Right lobe of liver (tissue), 6 donors: ENCODE results near the gene USF2. TPM values are rescaled to one million over a fixed set of nuclear protein-coding genes. Genes with fewer than 3 reads are reported as not detected.
"Not testable (repeated sequence)": the region's sequence is repeated elsewhere in the genome, so short reads cannot be mapped to it uniquely, and the experiment has no call there.

Source experiments
- ATAC-seq, 4 donors: fragments of 200-7000 bp; cut with Tn5 transposase; one replicate each; pipeline ENCODE4 v1.9.1; 2020; ENCODE audit warnings: mild to moderate bottlenecking in 4 of 4, moderate library complexity in 4 of 4
- DNase-seq, 3 donors: peaks; one replicate each; pipeline ENCODE4 v3.0.0-alpha.2; 2020
- H3K27ac ChIP-seq, 3 donors: fragments of 200-600 bp; one replicate each; pipeline ENCODE4 v1.8.0; 2022
- H3K27me3 ChIP-seq, 2 donors: fragments of 200-600 bp; one replicate each; pipeline ENCODE4 v1.8.0; 2022
- H3K36me3 ChIP-seq, 4 donors: fragments of 200-600 bp; sonication (generic) in 1 of 4; one replicate each; pipeline versions ENCODE4 v1.5.1 to v1.8.0; 2017 to 2022; ENCODE audit warnings: control low read depth in 1 of 4
- H3K4me1 ChIP-seq, 4 donors: fragments of 200-600 bp; sonication (generic) in 1 of 4; one replicate each; pipeline versions ENCODE4 v1.5.1 to v1.8.0; 2017 to 2022; ENCODE audit warnings: control low read depth in 1 of 4
- H3K4me3 ChIP-seq, 3 donors: fragments of 200-600 bp; one replicate each; pipeline ENCODE4 v1.8.0; 2022
- H3K9me3 ChIP-seq, 4 donors: fragments of 200-600 bp; sonication (generic) in 1 of 4; one replicate each; pipeline versions ENCODE4 v1.5.1 to v1.8.0; 2017 to 2022; ENCODE audit warnings: control low read depth in 1 of 4
- CTCF ChIP-seq, 4 donors: fragments of 200-600 bp in 3 of 4; fragments of 450-650 bp in 1 of 4; IDR thresholded peaks; one replicate each; pipeline versions ENCODE4 v1.5.1 to v1.8.0; 2016 to 2022; ENCODE audit warnings: antibody characterized with exemption in 4 of 4, mild to moderate bottlenecking in 2 of 4
- POLR2A ChIP-seq: fragments of 450-650 bp; IDR thresholded peaks from one replicate; pipeline ENCODE4 v1.6.1; 2017; ENCODE audit warnings: antibody characterized with exemption, mild to moderate bottlenecking
- WGBS: methylation state at CpG from one replicate; pipeline ENCODE4 v1.1.6; 2018; ENCODE audit warnings: low coverage, low lambda C conversion rate; ENCODE audit not compliant: insufficient coverage; ENCODE audit errors: missing lambda C conversion rate; 5-methylcytosine and 5-hydroxymethylcytosine counted together
- intact Hi-C, 2 donors: fragments of 100-400 bp; cut with DNase I; formaldehyde crosslinking; loops; one replicate each; pipeline versions ENCODE4 v1.11.2 to v1.14.1; 2022
- total RNA-seq, 6 experiments: library from RNA; depleted of rRNA in 2 of 6; stranded (reverse); fragments of >200 nt in 2 of 6; fragmentation: NEBNext Ultra II Directional in 3 of 6; extraction: Animal tissue kit (Norgen Biotek cat#: 25700) in 3 of 6; gene quantifications; one replicate each; pipeline versions ENCODE4 v1.1.0 to v1.2.4, GENCODE V29; 2016 to 2023
- donor health status: DM: no; HTN: yes; CAD: no.
- donor health status: DM: no; HTN: no; CAD: no.
- donor health status: DM: no; HTN: no; CAD: no.
- donor health status: DM: no; HTN: yes; CAD: no.
- donor health status: DM: no; HTN: yes; CAD: no.

USF2 gene
- total RNA-seq, 6 experiments from 2014 or later, result 65.4 to 78.5 (median 75.7) TPM

GRCh38 chr19:35284153-35285094 lies 15.7 kb downstream of the USF2 start:
- no peaks in the 10 kb centered on the region for H3K36me3 ChIP-seq
- no peak overlapping the region for H3K27ac ChIP-seq
- no peaks in the 10 kb centered on the region for H3K9me3 ChIP-seq
- TF ChIP-seq CTCF (IDR thresholded peaks at IDR 0.05) (no peak), POLR2A (no peak)
- intact Hi-C loops, result no loop called here
- ATAC-seq, result peak in 2 of 4 donors; percentile 1
- DNase-seq, result no peak
- H3K27me3 ChIP-seq, result no peaks in the 10 kb centered on the region
- WGBS, result 63% methylated on average over 9 of the region's 17 CpGs
- peak overlapping the region in 2 of 3 donors; percentile 25 to 48 for H3K4me3 ChIP-seq
- H3K4me1 ChIP-seq, result peaks cover 0 to 31% (median 10%) of the 10 kb centered on the region in 4 donors

GRCh38 chr19:35285095-35285449 lies 16.3 kb downstream of the USF2 start:
- no peak overlapping the region for H3K4me3 ChIP-seq
- intact Hi-C loops, result no loop called here
- H3K27ac ChIP-seq, result no peak overlapping the region
- no peaks in the 10 kb centered on the region for H3K36me3 ChIP-seq
- H3K27me3 ChIP-seq, result no peaks in the 10 kb centered on the region
- 14% methylated on average over 1 of the region's 1 CpG for WGBS
- ATAC-seq (peak in 2 of 4 donors; percentile 2 to 4), DNase-seq (no peak)
- TF ChIP-seq POLR2A (no peak), CTCF (IDR thresholded peaks at IDR 0.05) (no peak)
- H3K4me1 ChIP-seq, result peaks cover 0 to 24% (median 6%) of the 10 kb centered on the region in 4 donors
- no peaks in the 10 kb centered on the region for H3K9me3 ChIP-seq

- H3K4me3 ChIP-seq, DNase-seq, intact Hi-C loops, H3K27ac ChIP-seq, H3K9me3 ChIP-seq, ATAC-seq, H3K27me3 ChIP-seq, H3K36me3 ChIP-seq: not testable (repeated sequence)
- peaks cover 0 to 20% (median 4%) of the 10 kb centered on the region in 4 donors for H3K4me1 ChIP-seq
- 63% methylated on average over 3 of the region's 3 CpGs for WGBS
Observed at GRCh38 chr19:35285465-35285864, 16.7 kb downstream of the USF2 start.

- H3K27me3 ChIP-seq, intact Hi-C loops, DNase-seq, H3K27ac ChIP-seq, H3K9me3 ChIP-seq, H3K4me3 ChIP-seq, H3K36me3 ChIP-seq: not testable (repeated sequence)
- peak in 2 of 4 donors; percentile 5 to 33 for ATAC-seq
- H3K4me1 ChIP-seq, result peaks cover 0 to 20% (median 4%) of the 10 kb centered on the region in 4 donors
- 52% methylated on average over 5 of the region's 5 CpGs for WGBS
Observed at GRCh38 chr19:35286101-35286500, 17.3 kb downstream of the USF2 start.

GRCh38 chr19:35287713-35288112 lies 19.0 kb downstream of the USF2 start:
- H3K9me3 ChIP-seq, result no peaks in the 10 kb centered on the region
- no peak overlapping the region for H3K27ac ChIP-seq
- 90% methylated on average over 5 of the region's 10 CpGs for WGBS
- ATAC-seq, result no peak
- DNase-seq, result no peak
- no peak overlapping the region for H3K4me3 ChIP-seq
- no peaks in the 10 kb centered on the region for H3K27me3 ChIP-seq
- intact Hi-C loops, result no loop called here
- H3K36me3 ChIP-seq, result no peaks in the 10 kb centered on the region
- peaks cover 0 to 4% (median 0%) of the 10 kb centered on the region in 4 donors for H3K4me1 ChIP-seq
- no peak for TF ChIP-seq POLR2A
- TF ChIP-seq CTCF (IDR thresholded peaks at IDR 0.05), result no peak
